T-cell (primary cell): ENCODE measurements around the gene TMEM170A. TPM values are rescaled to one million over a fixed set of nuclear protein-coding genes. Genes with fewer than 3 reads are reported as not detected.
A peak's percentile ranks its signal among the peaks of the same experiment; 100 is the strongest.

Experiments used
- ATAC-seq, 4 experiments: fragments of 200-7000 bp in 3 of 4; fragments of 150-1000 bp in 1 of 4; cut with Tn5 transposase; replicated peaks in 1 of 4; 1 replicate in 3 of 4; 2 replicates in 1 of 4; pipeline ENCODE4 v1.10.0; 2021; ENCODE audit warnings: moderate library complexity in 3 of 4, mild to moderate bottlenecking in 2 of 4, moderate number of reproducible peaks in 1 of 4
- CTCF ChIA-PET, 2 donors: fragments of 300-600 bp; sonication (Branson Sonifier 250); formaldehyde crosslinking; loops; one replicate each; lab custom pipeline; 2022; ENCODE audit warnings: antibody characterized with exemption in 2 of 2; lab: Charles Lee
- POLR2A ChIA-PET, 2 donors: fragments of 300-600 bp; sonication (Branson Sonifier 250); formaldehyde crosslinking; loops; one replicate each; lab custom pipeline; 2022; ENCODE audit warnings: antibody characterized with exemption in 2 of 2; lab: Charles Lee
- DNase-seq, 35 experiments: peaks; one replicate each; pipeline versions ENCODE4 v3.0.0 to v3.0.0-alpha.2; 2013 to 2023
- H3K27ac ChIP-seq: one replicate; pipeline ENCODE4 v1.5.1; 2013; ENCODE audit warnings: low read length
- H3K27me3 ChIP-seq, 2 experiments: replicated peaks in 1 of 2; 1 replicate in 1 of 2; 2 replicates in 1 of 2; pipeline versions ENCODE4 v1.6.1 to v1.7.0; 2013; ENCODE audit warnings: low read length in 1 of 2, mixed read lengths in 1 of 2; ENCODE audit not compliant: control insufficient read depth in 2 of 2, insufficient read depth in 2 of 2; ENCODE audit errors: extremely low read depth in 1 of 2
- H3K36me3 ChIP-seq, 2 donors: 1 replicate in 1 of 2; 2 replicates in 1 of 2; pipeline versions ENCODE4 v1.6.1 to v1.7.0; 2013; ENCODE audit warnings: low read length in 1 of 2; ENCODE audit not compliant: control insufficient read depth in 2 of 2, insufficient read depth in 1 of 2; ENCODE audit errors: extremely low read depth in 1 of 2
- H3K4me1 ChIP-seq, 2 experiments: 1 replicate in 1 of 2; 2 replicates in 1 of 2; pipeline versions ENCODE4 v1.6.1 to v1.7.0; 2013; ENCODE audit warnings: low read length in 2 of 2, mixed read lengths in 1 of 2; ENCODE audit not compliant: insufficient read depth in 2 of 2, control insufficient read depth in 1 of 2; ENCODE audit errors: extremely low read depth in 1 of 2
- H3K4me3 ChIP-seq, 2 donors: 1 replicate in 1 of 2; 2 replicates in 1 of 2; pipeline versions ENCODE4 v1.5.1 to v1.7.0; 2013; ENCODE audit warnings: mild to moderate bottlenecking in 2 of 2, low read length in 1 of 2, moderate library complexity in 1 of 2; ENCODE audit not compliant: control insufficient read depth in 1 of 2; ENCODE audit errors: extremely low read depth in 1 of 2
- H3K9me3 ChIP-seq: 2 replicates; pipeline ENCODE4 v1.7.0; 2013
- H3K27ac Mint-ChIP-seq, 2 donors: one replicate each; pipeline ENCODE4 v1.8.0; 2020 to 2021; ENCODE audit warnings: mild to moderate bottlenecking in 2 of 2, mixed read lengths in 2 of 2
- H3K27me3 Mint-ChIP-seq, 2 donors: one replicate each; pipeline ENCODE4 v1.8.0; 2021 to 2022; ENCODE audit warnings: mixed read lengths in 2 of 2
- H3K36me3 Mint-ChIP-seq: one replicate; pipeline ENCODE4 v1.8.0; 2021; ENCODE audit warnings: mixed read lengths
- H3K4me1 Mint-ChIP-seq, 3 donors: one replicate each; pipeline ENCODE4 v1.8.0; 2020 to 2022; ENCODE audit warnings: mixed read lengths in 3 of 3, mild to moderate bottlenecking in 1 of 3
- H3K4me3 Mint-ChIP-seq, 3 donors: one replicate each; pipeline ENCODE4 v1.8.0; 2020 to 2022; ENCODE audit warnings: mild to moderate bottlenecking in 3 of 3, mixed read lengths in 3 of 3, moderate library complexity in 3 of 3
- H3K9me3 Mint-ChIP-seq, 3 donors: one replicate each; pipeline ENCODE4 v1.8.0; 2020 to 2022; ENCODE audit warnings: mixed read lengths in 3 of 3
- WGBS: methylation state at CpG from one replicate; pipeline ENCODE4 v1.1.5; 2013; ENCODE audit warnings: missing lambda C conversion rate; ENCODE audit not compliant: insufficient coverage; 5-methylcytosine and 5-hydroxymethylcytosine counted together
- total RNA-seq, 35 experiments: library from RNA in 6 of 35; stranded (reverse) in 6 of 35; fragments of 120-200 nt in 1 of 35; gene quantifications; one replicate each; pipeline versions ENCODE4 v1.2.1 to v1.2.4 and lab custom pipeline; 2013 to 2026

Gene TMEM170A
- total RNA-seq, 5 donors from 2014 or later (not counting 1 experiment from before 2014, with no cell fraction given): 37.7 to 45.8 (median 41.9) TPM

GRCh38 chr16:75416904-75417565 is 47.5 kb downstream of the TMEM170A start:
- ATAC-seq (no peak), DNase-seq (no peak)
- Histone ChIP-seq H3K9me3 (no peaks in the 10 kb centered on the region), H3K4me3 (no peak overlapping the region), H3K36me3 (peaks cover 0 to 15% of the 10 kb centered on the region in 2 donors), H3K4me1 (peaks cover 4% of the 10 kb centered on the region in 2 experiments), H3K27me3 (no peaks in the 10 kb centered on the region), H3K27ac (no peak overlapping the region)
- whole genome bisulfite sequencing: no CpG with 5 or more reads among the region's 2 CpGs
- Mint-ChIP-seq H3K4me3 (no peak overlapping the region), H3K4me1 (peaks cover 36 to 47% (median 44%) of the 10 kb centered on the region in 3 donors), H3K27me3 (no peaks in the 10 kb centered on the region), H3K9me3 (no peaks in the 10 kb centered on the region), H3K27ac (no peak overlapping the region), H3K36me3 (peaks cover 11% of the 10 kb centered on the region)
- POLR2A ChIA-PET: no interaction called here
- CTCF ChIA-PET: interaction anchor here in 1 of 2 donors (0.6 kb wide), 2 partner anchors 13 to 199 kb away, joined by 5 to 6 read pairs; no protein-coding TSS in a partner anchor

GRCh38 chr16:75415169-75415905 is 49.2 kb downstream of the TMEM170A start:
- Mint-ChIP-seq H3K4me3 (no peak overlapping the region), H3K4me1 (peaks cover 23 to 31% (median 28%) of the 10 kb centered on the region in 3 donors), H3K9me3 (no peaks in the 10 kb centered on the region), H3K27me3 (no peaks in the 10 kb centered on the region), H3K27ac (no peak overlapping the region), H3K36me3 (peaks cover 16% of the 10 kb centered on the region)
- Histone ChIP-seq H3K9me3 (no peaks in the 10 kb centered on the region), H3K27ac (no peak overlapping the region), H3K4me1 (no peaks in the 10 kb centered on the region), H3K36me3 (peaks cover 0 to 24% of the 10 kb centered on the region in 2 donors), H3K4me3 (no peak overlapping the region), H3K27me3 (no peaks in the 10 kb centered on the region)
- ChIA-PET CTCF (interaction anchor here in 1 of 2 donors (0.7 to 0.8 kb wide), 2 partner anchors 90 to 161 kb away, joined by 4 read pairs; no protein-coding TSS in a partner anchor), POLR2A (interaction anchor here (0.5 to 0.6 kb wide), 2 partner anchors 13 to 266 kb away, joined by 4 to 5 read pairs; no protein-coding TSS in a partner anchor)
- ATAC-seq: no peak
- WGBS: 89% methylated on average over 3 of the region's 4 CpGs
- DNase-seq: no peak

GRCh38 chr16:75413951-75414350 is 50.5 kb downstream of the TMEM170A start:
- no peaks in the 10 kb centered on the region for H3K27me3 ChIP-seq
- Mint-ChIP-seq H3K9me3 (no peaks in the 10 kb centered on the region), H3K4me1 (peaks cover 20 to 27% (median 23%) of the 10 kb centered on the region in 3 donors), H3K36me3 (peaks cover 20% of the 10 kb centered on the region), H3K4me3 (no peak overlapping the region), H3K27me3 (no peaks in the 10 kb centered on the region), H3K27ac (no peak overlapping the region)
- no peaks in the 10 kb centered on the region for H3K4me1 ChIP-seq
- no CpG with 5 or more reads among the region's 2 CpGs for WGBS
- H3K36me3 ChIP-seq: peaks cover 5 to 35% of the 10 kb centered on the region in 2 donors
- H3K4me3 ChIP-seq: no peak overlapping the region
- no peaks in the 10 kb centered on the region for H3K9me3 ChIP-seq
- CTCF ChIA-PET: no interaction called here
- POLR2A ChIA-PET: no interaction called here
- DNase-seq: no peak
- H3K27ac ChIP-seq: no peak overlapping the region
- ATAC-seq: no peak

GRCh38 chr16:75406943-75407342 is 57.5 kb downstream of the TMEM170A start:
- POLR2A ChIA-PET: no interaction called here
- no peak overlapping the region for H3K4me3 ChIP-seq
- CTCF ChIA-PET: interaction anchor here in 1 of 2 donors (1.4 kb wide), 1 partner anchor 22 kb away, joined by 3 read pairs; no protein-coding TSS in a partner anchor
- H3K27me3 ChIP-seq: no peaks in the 10 kb centered on the region
- no peaks in the 10 kb centered on the region for H3K27me3 Mint-ChIP-seq
- peaks cover 29% of the 10 kb centered on the region for H3K36me3 Mint-ChIP-seq
- no peaks in the 10 kb centered on the region for H3K9me3 Mint-ChIP-seq
- DNase-seq: no peak
- H3K27ac Mint-ChIP-seq: no peak overlapping the region
- no peak overlapping the region for H3K4me3 Mint-ChIP-seq
- H3K9me3 ChIP-seq: no peaks in the 10 kb centered on the region
- no peak for ATAC-seq
- H3K4me1 ChIP-seq: no peaks in the 10 kb centered on the region
- no peak overlapping the region for H3K27ac ChIP-seq
- H3K36me3 ChIP-seq: peaks cover 9 to 22% of the 10 kb centered on the region in 2 donors
- WGBS: no CpG with 5 or more reads among the region's 4 CpGs
- H3K4me1 Mint-ChIP-seq: peaks cover 0 to 3% (median 3%) of the 10 kb centered on the region in 3 donors

DNA sequence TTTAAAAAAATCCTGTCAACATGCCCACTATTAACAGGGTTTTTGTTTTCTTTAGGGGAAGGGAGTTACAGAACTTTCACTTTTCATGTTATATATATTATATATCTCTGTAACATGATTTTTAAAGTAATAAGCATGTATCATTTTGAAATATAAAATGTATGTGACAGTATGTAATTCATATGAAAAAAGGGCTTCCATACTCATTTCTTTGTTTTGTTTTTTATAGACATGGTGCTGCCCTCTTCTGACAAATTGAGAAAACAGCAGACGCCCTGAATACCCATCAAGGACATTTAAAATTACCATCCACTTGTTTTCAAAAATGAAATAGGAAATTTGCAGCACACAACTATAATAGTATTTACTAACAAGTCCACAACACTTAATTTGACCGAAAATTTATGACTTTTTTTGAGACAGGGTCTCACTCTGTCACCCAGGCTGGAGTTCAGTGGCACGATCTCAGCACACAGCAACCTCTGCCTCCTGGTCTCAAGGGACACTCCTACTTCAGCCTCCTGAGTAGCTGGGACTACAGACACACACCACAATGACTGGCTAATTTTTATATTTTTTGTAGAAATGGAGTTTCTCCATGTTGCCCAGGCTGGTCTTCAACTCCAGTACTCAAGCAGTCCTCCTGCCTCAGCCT is 61.5 kb downstream of the TMEM170A start:
- DNase-seq (peak in 3 of 35 experiments; percentile 6 to 55 (median 7)), ATAC-seq (no peak)
- H3K4me3 Mint-ChIP-seq: no peak overlapping the region
- H3K4me1 Mint-ChIP-seq: peaks cover 0 to 4% (median 3%) of the 10 kb centered on the region in 3 donors
- CTCF ChIA-PET: interaction anchor here (0.5 to 2.4 kb wide), 11 partner anchors 9 to 204 kb away, joined by 3 to 14 read pairs (median 5); no protein-coding TSS in a partner anchor
- Histone ChIP-seq H3K9me3 (no peaks in the 10 kb centered on the region), H3K27ac (no peak overlapping the region), H3K27me3 (no peaks in the 10 kb centered on the region), H3K4me1 (no peaks in the 10 kb centered on the region), H3K4me3 (no peak overlapping the region), H3K36me3 (peaks cover 0 to 6% of the 10 kb centered on the region in 2 donors)
- no peaks in the 10 kb centered on the region for H3K9me3 Mint-ChIP-seq
- 0% methylated on average over 1 of the region's 3 CpGs for WGBS
- H3K27ac Mint-ChIP-seq: no peak overlapping the region
- POLR2A ChIA-PET: interaction anchor here (0.5 to 0.7 kb wide), 2 partner anchors 45 to 1140 kb away, joined by 3 to 4 read pairs; no protein-coding TSS in a partner anchor
- H3K36me3 Mint-ChIP-seq: peaks cover 22% of the 10 kb centered on the region
- no peaks in the 10 kb centered on the region for H3K27me3 Mint-ChIP-seq
